ENCODE results near the gene GOLIM4. TPM values are rescaled to one million over a fixed set of nuclear protein-coding genes. Genes with fewer than 3 reads are reported as not detected.

Gene GOLIM4
- total RNA-seq, 1 donor from 2014 or later, result 26.1 TPM

DNA sequence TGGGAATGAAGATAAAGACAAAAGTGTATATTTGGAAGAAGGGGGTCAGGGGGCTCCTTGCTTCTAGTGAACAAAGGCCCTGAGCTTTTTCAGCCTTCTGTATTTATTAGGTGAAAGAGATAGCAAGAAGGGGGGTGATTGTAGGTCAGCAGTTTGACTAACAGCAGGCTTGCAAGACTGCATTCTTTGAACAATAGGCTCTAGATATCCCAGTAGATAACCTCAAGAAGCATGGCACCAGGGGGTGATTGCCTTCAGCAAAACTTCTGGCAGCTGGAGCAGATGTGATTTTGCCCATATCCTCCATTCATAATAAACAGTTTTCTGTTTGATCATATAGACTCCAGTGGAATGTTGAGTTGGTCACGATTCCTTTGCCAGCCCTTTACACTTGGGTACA lies 31.7 kb upstream of the GOLIM4 start:
- Histone ChIP-seq H3K27me3 (ENCODE audit: control insufficient read depth, insufficient read depth, low read length) (no peaks in the 10 kb centered on the region), H3K36me3 (ENCODE audit: control insufficient read depth, insufficient read depth, low read length) (no peaks in the 10 kb centered on the region), H3K4me3 (ENCODE audit: low read depth, low read length) (no peak overlapping the region)
- DNase-seq (ENCODE audit: low read depth) (no peak), FAIRE-seq (no peak)
- TF ChIP-seq, protein P1, sequence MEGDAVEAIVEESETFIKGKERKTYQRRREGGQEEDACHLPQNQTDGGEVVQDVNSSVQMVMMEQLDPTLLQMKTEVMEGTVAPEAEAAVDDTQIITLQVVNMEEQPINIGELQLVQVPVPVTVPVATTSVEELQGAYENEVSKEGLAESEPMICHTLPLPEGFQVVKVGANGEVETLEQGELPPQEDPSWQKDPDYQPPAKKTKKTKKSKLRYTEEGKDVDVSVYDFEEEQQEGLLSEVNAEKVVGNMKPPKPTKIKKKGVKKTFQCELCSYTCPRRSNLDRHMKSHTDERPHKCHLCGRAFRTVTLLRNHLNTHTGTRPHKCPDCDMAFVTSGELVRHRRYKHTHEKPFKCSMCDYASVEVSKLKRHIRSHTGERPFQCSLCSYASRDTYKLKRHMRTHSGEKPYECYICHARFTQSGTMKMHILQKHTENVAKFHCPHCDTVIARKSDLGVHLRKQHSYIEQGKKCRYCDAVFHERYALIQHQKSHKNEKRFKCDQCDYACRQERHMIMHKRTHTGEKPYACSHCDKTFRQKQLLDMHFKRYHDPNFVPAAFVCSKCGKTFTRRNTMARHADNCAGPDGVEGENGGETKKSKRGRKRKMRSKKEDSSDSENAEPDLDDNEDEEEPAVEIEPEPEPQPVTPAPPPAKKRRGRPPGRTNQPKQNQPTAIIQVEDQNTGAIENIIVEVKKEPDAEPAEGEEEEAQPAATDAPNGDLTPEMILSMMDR (IDR thresholded peaks at IDR 0.05; ENCODE audit: insufficient read depth, low read length, severe bottlenecking), result no peak

DNA sequence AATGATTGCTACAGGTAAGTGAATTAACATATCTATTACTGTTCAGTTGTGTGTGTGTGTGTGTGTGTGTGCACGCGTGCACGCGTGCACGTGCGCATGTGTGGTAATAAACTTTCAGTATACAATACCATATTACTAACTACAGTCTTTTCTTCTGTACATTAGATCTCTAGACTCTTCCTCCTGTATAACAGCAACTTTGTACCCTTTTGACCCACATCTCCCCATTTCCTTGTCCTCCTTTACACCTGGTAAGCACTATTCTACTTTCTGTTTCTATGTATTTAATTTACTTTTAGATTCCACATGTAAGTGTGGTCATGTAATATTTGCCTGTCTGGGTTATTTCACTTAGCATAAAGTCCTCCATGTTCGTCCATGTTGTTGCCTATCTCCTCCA lies 29.1 kb upstream of the GOLIM4 start:
- H3K36me3 ChIP-seq (ENCODE audit: control insufficient read depth, insufficient read depth, low read length), result no peaks in the 10 kb centered on the region
- TF ChIP-seq, protein P1 (IDR thresholded peaks at IDR 0.05; ENCODE audit: insufficient read depth, low read length, severe bottlenecking), result no peak
- FAIRE-seq (no peak), DNase-seq (ENCODE audit: low read depth) (no peak)
- H3K27me3 ChIP-seq (ENCODE audit: control insufficient read depth, insufficient read depth, low read length), result no peaks in the 10 kb centered on the region
- no peak overlapping the region for H3K4me3 ChIP-seq (ENCODE audit: low read depth, low read length)

DNA sequence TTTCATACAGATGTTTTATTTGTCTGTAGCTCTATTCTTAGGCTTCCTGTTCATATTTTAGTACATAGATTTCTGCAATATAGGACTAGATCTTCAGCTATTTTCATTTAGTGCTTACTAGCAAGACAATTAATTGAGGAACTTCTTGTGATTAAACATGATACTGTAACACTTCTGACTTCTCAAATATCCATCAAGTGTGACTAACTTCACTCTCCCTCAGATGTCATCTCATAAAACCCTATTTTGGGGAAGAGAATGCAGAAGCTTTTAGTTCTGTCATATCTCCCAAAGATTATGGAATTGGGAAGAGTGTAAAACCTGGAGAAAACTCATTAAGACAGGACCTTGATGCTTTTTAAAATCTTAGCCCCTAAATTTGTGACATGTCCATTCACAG lies 28.6 kb upstream of the GOLIM4 start:
- no peak for FAIRE-seq
- H3K27me3 ChIP-seq (ENCODE audit: control insufficient read depth, insufficient read depth, low read length), result no peaks in the 10 kb centered on the region
- H3K36me3 ChIP-seq (ENCODE audit: control insufficient read depth, insufficient read depth, low read length), result no peaks in the 10 kb centered on the region
- TF ChIP-seq, protein P1 (IDR thresholded peaks at IDR 0.05; ENCODE audit: insufficient read depth, low read length, severe bottlenecking), result no peak
- no peak overlapping the region for H3K4me3 ChIP-seq (ENCODE audit: low read depth, low read length)
- DNase-seq (ENCODE audit: low read depth), result no peak

DNA sequence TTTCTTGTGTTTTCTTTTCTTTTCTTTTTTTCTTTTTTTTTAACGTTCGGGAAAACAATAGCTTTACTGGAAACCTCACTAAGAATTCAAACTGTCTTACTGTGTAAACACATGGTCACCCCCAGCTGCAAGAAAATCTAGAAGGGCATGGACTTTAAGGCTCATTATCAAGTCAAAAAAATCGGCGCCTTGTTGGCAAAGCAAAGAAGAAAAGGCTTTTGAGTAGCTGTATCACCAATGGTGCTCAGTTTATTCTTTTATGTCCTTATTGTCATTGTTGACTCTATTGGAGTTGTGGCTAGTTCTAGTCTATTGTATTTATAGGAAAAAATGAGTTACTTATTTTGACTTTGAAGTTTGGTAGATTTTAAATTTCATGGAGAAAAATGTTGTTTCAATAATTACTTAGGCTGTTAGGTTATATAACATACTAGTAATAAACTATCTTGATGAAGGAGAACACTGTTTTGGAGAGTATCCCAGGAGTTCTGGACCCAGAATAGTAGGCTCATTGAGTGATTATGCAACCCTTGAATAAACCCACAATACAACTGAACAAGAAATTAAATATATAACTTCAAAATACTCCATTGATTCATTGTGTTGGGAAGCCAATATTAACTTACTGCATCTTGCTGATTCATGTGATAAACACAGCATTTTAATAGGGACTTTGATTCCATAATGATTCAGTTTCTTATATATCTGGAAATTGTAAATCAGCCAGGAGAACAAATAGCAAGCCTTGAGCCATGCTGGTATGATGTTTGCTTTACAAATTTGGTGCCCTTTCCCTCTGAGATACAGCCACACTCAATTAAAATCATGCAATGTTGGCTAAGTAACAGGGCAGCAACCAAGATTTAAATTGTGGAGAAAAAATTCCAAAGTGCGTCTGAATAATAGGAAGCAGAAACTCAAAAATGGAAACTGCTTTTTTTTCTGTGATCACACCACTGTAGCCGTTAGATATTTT lies 27.8 kb upstream of the GOLIM4 start:
- no peak for FAIRE-seq
- TF ChIP-seq, protein P1 (IDR thresholded peaks at IDR 0.05; ENCODE audit: insufficient read depth, low read length, severe bottlenecking), result no peak
- Histone ChIP-seq H3K27me3 (ENCODE audit: control insufficient read depth, insufficient read depth, low read length) (no peaks in the 10 kb centered on the region), H3K4me3 (ENCODE audit: low read depth, low read length) (no peak overlapping the region), H3K36me3 (ENCODE audit: control insufficient read depth, insufficient read depth, low read length) (no peaks in the 10 kb centered on the region)
- no peak for DNase-seq (ENCODE audit: low read depth)

DNA sequence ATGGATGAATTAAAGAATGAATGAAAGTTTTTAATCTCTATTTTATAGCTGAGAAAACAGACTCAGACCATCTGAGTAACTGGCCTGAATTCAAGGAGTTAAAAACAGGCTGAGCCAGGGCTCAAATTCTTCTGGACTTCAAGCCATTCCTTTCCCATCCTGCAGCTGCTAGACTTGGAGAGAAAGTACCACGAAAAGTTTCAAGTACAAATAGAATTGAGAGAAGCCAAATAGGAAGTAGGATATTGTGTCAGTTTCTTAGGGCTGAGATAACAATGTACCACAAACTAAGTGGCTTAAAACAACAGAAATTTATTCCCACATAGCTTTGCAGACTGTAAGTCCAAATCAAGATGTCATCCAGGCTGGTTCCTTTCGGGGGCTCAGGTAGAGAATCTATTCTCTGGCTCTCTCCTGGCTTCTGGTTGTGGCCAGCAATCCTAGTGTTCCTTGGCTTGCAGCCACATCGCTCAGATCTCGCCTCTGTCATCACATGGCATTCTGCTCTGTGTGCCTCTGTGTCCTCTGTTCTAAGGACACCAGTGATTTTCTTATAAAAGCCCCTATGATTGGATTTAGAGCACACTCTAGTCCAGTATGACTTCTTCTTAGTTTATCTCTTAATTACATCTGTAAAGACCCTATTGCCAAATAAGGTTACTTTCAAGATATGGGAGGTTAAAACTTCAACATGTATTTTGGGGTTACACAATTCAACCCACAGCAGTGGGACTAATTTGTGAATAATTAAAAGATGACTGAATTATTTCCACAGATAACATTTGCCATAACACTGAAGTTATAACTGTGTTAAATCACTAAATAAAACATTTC lies 25.7 kb upstream of the GOLIM4 start:
- H3K4me3 ChIP-seq (ENCODE audit: low read depth, low read length), result no peak overlapping the region
- no peaks in the 10 kb centered on the region for H3K36me3 ChIP-seq (ENCODE audit: control insufficient read depth, insufficient read depth, low read length)
- no peaks in the 10 kb centered on the region for H3K27me3 ChIP-seq (ENCODE audit: control insufficient read depth, insufficient read depth, low read length)
- DNase-seq (ENCODE audit: low read depth), result no peak
- TF ChIP-seq, protein P1 (IDR thresholded peaks at IDR 0.05; ENCODE audit: insufficient read depth, low read length, severe bottlenecking), result no peak
- FAIRE-seq, result no peak
